HL-60 (cell line): Measurements from ENCODE around the gene IGSF6.
A peak's percentile ranks its signal among the peaks of the same experiment; 100 is the strongest.

Experiments used
- DNase-seq, 2 experiments: peaks; one replicate each; pipeline ENCODE4 v3.0.0-alpha.2; 2010 to 2020; ENCODE audit warnings: low read depth in 1 of 2, low spot score in 1 of 2
- H3K27ac ChIP-seq: fragments of 250-450 bp; sonication (Bioruptor Pico); replicated peaks from 2 replicates; pipeline ENCODE4 v1.5.1; 2020; ENCODE audit warnings: mild to moderate bottlenecking, moderate library complexity
- H3K27me3 ChIP-seq: fragments of 250-450 bp; sonication (Bioruptor Pico); 2 replicates; pipeline ENCODE4 v1.5.1; 2021; ENCODE audit warnings: mild to moderate bottlenecking, moderate library complexity; ENCODE audit not compliant: insufficient read depth, poor library complexity, severe bottlenecking
- H3K4me3 ChIP-seq: replicated peaks from 2 replicates; pipeline ENCODE4 v1.5.1; 2011; ENCODE audit warnings: mild to moderate bottlenecking, control low read depth, low read length; ENCODE audit not compliant: insufficient read depth
- GABPA ChIP-seq: IDR thresholded peaks from 2 replicates; pipeline ENCODE4 v1.6.1; 2012; ENCODE audit warnings: low read depth
- POLR2AphosphoS5 ChIP-seq: IDR thresholded peaks from 2 replicates; pipeline ENCODE4 v1.6.1; 2012; ENCODE audit warnings: low read depth
- REST ChIP-seq: IDR thresholded peaks from 2 replicates; pipeline ENCODE4 v1.6.1; 2012; ENCODE audit warnings: low read depth; ENCODE audit not compliant: insufficient replicate concordance
- SPI1 ChIP-seq: IDR thresholded peaks from 2 replicates; pipeline ENCODE4 v1.6.1; 2012; ENCODE audit warnings: low read depth, mild to moderate bottlenecking, borderline replicate concordance
- TF ChIP-seq, protein P1 (sequence below): IDR thresholded peaks from one replicate; pipeline ENCODE4 v1.5.1; 2011; ENCODE audit warnings: low read length, control low read depth, inconsistent platforms; ENCODE audit not compliant: insufficient read depth

The IGSF6 gene

GRCh38 chr16:21654881-21655280 lies 2.5 kb upstream of the IGSF6 start:
- TF ChIP-seq, protein P1, sequence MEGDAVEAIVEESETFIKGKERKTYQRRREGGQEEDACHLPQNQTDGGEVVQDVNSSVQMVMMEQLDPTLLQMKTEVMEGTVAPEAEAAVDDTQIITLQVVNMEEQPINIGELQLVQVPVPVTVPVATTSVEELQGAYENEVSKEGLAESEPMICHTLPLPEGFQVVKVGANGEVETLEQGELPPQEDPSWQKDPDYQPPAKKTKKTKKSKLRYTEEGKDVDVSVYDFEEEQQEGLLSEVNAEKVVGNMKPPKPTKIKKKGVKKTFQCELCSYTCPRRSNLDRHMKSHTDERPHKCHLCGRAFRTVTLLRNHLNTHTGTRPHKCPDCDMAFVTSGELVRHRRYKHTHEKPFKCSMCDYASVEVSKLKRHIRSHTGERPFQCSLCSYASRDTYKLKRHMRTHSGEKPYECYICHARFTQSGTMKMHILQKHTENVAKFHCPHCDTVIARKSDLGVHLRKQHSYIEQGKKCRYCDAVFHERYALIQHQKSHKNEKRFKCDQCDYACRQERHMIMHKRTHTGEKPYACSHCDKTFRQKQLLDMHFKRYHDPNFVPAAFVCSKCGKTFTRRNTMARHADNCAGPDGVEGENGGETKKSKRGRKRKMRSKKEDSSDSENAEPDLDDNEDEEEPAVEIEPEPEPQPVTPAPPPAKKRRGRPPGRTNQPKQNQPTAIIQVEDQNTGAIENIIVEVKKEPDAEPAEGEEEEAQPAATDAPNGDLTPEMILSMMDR: no peak
- TF ChIP-seq GABPA (no peak), POLR2AphosphoS5 (no peak)
- DNase-seq: no peak
- Histone ChIP-seq H3K27ac (no peak overlapping the region), H3K27me3 (no peaks in the 10 kb centered on the region), H3K4me3 (no peak overlapping the region)

- TF ChIP-seq SPI1: no peak
- TF ChIP-seq POLR2AphosphoS5: no peak
- no peak for TF ChIP-seq GABPA
- no peak for TF ChIP-seq REST
- TF ChIP-seq, protein P1: no peak
- no peak overlapping the region for H3K4me3 ChIP-seq
- DNase-seq: no peak
- H3K27me3 ChIP-seq: no peaks in the 10 kb centered on the region
- H3K27ac ChIP-seq: no peak overlapping the region
Observed at GRCh38 chr16:21654466-21654865, 2.1 kb upstream of the IGSF6 start.

GRCh38 chr16:21653571-21653970 lies 1.2 kb upstream of the IGSF6 start:
- DNase-seq: no peak
- Histone ChIP-seq H3K27ac (no peak overlapping the region), H3K27me3 (no peaks in the 10 kb centered on the region), H3K4me3 (no peak overlapping the region)
- TF ChIP-seq GABPA: no peak
- TF ChIP-seq SPI1: no peak
- TF ChIP-seq, protein P1: no peak
- no peak for TF ChIP-seq POLR2AphosphoS5

DNA sequence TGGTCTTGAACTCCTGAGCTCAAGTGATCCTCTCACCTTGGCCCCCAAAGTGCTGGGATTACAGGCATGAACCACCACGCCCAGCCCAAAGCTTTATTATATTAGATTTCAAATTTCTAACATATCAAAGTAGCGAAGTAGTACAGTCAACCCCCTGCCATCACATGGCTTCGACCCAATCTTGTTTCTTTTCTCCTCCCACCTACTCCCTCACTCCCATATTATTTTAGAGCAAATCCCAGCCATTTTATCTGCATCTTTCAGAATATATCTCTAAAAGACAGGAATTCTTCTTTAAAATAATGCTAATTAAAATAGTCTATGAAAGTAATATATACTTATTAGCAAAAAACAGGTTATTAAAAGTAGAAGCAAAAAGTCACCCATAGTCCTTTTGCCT lies 893 bp downstream of the IGSF6 start:
- H3K4me3 ChIP-seq: peak overlapping the region; percentile 40
- H3K27ac ChIP-seq: no peak overlapping the region
- no peaks in the 10 kb centered on the region for H3K27me3 ChIP-seq
- no peak for TF ChIP-seq REST
- TF ChIP-seq GABPA: no peak
- no peak for TF ChIP-seq SPI1
- TF ChIP-seq POLR2AphosphoS5: no peak
- TF ChIP-seq, protein P1: no peak
- no peak for DNase-seq
